Urothelium cell line (cell line): ENCODE results near the gene SERPINB5.

Experiments
- DNase-seq: peaks from one replicate; pipeline ENCODE4 v3.0.0; 2011; ENCODE audit warnings: low spot score, mixed read lengths
- FAIRE-seq: peaks from 2 replicates; lab custom pipeline; 2011; peaks lifted over from hg19 to GRCh38; lab: Jason Lieb, UNC

Gene SERPINB5

DNA sequence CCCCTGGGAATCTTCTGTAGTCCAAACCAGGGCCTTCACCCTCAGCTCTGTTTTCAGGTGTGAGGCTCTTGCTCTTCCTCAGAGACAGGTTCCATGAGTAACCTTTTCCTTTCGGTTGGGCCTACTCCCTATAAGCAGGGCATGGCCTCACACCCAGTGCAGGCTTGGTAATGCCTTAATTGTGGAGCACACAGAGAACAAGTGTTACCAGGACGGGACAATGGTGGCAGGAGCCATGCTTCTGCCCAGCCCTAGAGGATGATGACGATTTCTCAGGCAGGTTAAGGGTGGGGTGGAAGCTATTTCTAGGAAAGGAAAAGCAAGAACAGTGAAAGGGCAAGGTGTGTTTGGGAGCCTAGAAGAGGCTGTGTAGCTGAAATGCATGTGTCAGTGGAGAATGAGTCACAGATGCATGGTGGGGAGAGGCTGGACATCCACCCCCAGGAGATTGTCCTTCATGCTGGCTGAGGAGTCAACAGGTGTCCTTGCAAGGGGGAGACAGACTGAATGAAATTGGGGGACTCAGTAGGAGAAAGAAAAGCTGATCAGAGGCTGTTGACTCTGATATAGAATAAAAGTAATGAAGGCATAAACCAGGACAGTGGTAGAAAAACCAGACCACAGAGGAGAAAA lies 43.4 kb downstream of the SERPINB5 start:
- FAIRE-seq: no peak
- no peak for DNase-seq

DNA sequence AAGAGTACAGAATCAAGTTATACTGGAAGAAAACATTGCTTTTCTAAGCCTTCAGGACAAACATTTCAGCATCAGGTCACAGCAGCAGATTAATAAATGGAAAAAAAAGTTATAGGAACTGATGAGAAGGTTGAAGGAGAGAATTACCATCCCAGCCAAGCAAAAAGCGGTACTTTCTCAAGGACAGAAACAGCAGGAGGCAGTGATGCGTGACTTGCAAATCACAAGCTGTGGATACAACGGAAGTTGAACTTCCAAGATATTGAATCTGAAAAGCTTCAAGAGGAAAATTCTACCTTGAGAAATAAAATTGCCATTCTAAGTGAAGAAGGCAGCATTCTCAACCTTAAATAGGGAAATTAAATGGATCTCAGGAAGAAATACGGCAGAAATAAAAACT lies 46.9 kb downstream of the SERPINB5 start:
- DNase-seq (no peak), FAIRE-seq (no peak)

DNA sequence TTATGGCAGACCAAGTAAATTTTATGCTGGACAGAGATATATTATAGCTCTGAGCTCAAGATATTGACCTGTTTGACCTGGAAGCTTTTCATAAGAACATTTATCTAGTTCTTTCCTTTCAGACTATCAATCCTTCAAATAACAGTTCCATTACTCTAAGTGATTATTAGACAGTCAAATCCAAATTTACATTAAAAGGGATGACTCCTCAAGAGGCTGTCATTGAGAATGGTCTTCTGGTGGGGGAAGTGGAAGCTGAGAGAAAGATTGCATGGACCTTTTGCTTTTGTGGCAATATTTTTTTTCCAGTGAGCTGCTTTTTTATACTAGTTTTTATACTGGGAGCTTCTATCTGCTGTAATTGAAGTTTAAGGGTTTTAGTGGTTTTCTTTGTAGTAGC lies 50.5 kb downstream of the SERPINB5 start:
- DNase-seq (no peak), FAIRE-seq (no peak)

DNA sequence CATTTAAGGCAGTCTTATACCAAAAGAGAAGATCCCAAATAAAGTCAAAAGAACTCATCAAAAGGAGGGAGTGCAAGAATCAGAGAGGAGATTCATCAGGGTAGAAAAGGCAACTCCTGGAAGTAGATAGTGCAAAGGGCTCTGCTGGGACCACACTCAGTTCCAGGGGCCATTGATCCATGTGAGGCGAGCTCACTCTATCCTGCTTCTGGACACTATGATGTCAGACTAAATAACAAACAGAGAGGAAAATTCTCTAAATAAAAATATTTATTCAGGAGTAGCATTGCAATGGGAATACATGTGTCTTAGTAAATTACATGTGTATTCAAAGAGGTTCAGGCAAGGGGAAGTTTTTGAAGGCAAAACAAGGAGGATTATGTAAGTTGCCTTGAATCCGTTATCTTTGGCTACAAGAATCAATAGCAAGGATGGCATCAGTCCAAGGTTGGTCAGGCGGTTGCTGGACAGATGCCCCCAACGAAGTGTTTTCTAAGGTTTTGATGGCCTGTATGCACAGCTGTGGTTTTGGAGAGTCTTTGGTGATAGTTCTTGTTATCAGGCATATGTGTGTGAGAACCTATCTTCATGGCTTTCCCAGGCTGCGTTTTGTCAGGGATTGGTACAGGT lies 52.2 kb downstream of the SERPINB5 start:
- DNase-seq (no peak), FAIRE-seq (no peak)

DNA sequence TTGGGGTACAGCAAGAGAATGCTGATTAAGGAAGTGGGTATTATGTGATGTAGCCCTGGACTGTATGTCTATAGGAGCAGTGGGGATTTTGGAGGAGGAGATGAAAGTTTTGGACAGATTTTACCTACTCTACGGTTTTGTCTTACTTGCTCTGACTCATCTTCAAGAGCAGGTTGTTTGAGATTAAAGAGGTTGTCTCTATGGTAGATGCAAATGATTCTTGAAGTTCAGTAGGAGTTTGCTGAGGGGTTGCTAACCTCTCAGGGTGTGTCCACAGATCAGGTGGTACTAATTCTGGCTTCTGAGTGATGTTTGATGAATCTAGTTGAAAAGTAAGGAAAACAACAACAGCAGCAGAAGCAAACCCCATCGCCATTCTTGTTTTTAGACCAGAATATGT lies 55.7 kb downstream of the SERPINB5 start:
- DNase-seq (no peak), FAIRE-seq (no peak)

DNA sequence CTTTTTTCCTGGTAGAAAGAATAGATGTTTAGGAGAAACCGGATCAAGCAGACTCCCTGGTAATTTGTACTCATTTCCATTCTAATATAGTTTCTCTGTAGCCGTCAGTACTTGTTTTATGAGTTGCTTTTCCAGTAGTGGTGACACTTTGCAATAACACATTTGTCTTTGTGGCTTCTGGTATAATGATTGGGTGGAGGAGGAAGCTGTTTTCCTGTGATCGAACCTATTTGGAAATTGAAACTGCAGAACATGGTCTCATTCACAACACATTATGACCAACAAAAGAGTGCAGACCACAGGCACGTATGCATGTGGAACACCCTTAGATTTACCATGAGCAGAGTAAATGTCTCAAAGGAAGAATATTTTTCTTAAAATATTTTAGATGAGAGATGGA lies 57.9 kb downstream of the SERPINB5 start:
- FAIRE-seq (no peak), DNase-seq (no peak)

DNA sequence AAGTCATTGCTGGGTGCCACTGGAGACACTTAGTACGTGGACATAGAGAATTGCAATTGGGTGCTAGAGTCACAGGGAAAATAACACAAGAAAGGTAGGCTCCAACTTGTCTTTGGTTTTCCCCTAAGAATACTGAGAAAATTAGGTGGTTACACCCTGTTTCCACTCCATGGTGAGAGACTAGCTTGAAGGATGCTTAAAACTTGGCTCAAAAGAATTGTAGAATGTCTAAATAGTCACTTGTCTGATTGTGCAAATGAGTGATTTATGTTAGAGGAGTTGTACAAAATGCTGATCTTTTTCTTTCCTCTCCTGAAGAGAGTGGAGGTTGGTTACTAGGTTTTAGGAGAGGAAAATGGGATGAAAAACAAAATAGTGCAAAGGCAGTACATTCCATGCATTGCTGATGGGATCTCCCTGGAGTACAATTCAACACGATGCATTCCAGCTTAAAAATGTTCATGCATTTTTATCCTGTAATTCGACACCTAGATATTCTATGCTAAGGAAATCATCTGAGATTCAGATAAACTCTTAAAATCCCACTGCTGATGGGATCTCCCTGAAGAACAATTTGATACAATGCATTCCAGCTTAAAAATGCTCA lies 63.2 kb downstream of the SERPINB5 start:
- DNase-seq (no peak), FAIRE-seq (no peak)

DNA sequence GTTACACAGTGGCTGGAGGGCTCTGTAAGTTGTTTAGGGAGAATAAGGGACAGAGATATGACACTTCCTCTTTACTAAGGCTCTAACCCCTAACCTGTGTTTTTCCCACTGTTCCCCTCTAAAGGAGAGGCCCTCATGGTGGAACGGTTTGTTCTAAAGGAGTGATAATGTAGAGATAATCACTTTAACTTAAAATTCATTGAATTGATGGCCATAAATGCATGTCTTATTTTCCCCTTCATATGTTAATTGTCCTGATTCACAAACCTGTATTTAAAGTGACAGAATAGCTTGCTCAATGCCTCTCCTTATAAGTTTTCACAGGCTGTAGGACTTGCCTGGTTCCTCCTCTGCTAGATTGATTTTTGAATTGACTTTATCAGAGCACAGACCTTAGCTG lies 65.3 kb downstream of the SERPINB5 start, which contains the start of gene SERPINB12:
Gene SERPINB12, plus strand, starts transcription at position 301 of the 400 bp plus-strand sequence. CDS start 13,791 bp downstream, outside the sequence.
- FAIRE-seq (no peak), DNase-seq (no peak)

DNA sequence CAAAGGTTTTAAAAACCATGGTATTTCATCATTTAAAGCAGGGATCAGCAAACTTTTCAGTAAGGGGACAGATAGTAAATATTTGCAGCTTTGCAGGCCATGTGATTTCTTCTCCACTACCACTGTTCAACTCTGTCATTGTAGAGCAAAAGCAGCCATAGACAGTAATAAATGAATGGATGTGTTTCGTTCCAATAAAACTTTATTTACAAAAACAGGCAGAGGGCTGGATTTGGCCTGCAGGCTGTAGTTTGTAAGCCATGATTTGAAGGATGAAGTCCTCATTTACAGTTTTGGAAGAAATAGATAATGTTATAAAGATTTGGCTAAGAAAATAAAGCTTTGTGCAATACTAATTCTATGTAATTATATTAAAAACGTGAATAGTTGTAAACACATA lies 67.3 kb downstream of the SERPINB5 start:
- no peak for FAIRE-seq
- no peak for DNase-seq

DNA sequence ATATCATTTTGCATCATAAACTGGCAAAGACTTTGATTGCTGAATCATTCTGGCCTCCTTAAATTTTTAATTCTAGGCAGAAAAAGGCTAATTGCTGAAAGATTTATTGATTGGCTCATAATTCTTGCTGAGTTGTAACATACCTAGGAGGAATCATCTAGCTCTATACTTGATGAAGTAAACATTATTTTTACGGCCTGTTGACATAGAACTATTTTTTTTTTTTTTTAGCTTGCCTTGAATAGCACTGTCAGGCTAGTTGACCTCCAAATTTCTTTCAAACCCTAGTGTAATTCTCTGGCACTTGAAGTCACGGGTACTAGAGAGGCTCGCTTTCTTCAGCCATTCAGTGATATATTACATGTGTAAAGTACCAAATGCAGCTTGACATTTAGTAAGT lies 68.2 kb downstream of the SERPINB5 start:
- no peak for DNase-seq
- no peak for FAIRE-seq

DNA sequence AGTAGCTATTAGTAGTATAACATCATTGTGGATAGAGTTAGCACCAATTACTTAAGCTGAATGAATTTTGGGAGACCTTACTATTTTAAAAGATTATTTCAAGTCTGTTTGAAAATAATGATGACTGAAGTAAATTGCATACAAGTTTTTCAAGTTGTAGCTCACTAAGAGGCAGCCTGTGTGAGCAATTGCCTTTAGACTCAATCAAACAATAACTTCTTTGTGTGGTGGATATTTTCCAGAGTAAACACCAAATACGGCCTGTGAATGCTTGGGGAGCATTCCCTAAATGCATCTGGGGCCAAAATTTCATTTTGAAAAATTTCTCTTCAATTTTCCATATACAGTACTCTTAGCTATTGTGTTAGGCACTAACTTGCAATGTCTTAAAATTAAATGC lies 73.3 kb downstream of the SERPINB5 start:
- FAIRE-seq (no peak), DNase-seq (no peak)

DNA sequence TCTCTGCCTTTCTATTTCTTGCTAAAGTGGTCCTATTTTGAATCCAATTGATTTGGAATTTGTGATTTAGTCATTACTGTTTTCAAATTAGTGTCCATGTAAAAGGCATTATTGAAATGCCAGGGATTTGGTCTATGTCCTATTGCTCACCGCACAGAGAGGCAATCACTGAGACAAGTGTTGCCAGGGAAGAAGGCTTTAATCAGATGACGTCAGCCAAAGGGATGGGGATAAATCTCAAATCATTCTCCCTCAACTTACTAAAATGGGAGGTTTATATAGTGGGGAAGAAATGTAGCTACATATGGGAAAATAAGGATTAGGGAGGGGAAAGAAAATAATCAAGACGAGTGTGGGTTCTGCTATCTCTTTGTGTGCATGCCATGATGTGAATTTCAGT lies 75.0 kb downstream of the SERPINB5 start:
- no peak for FAIRE-seq
- DNase-seq: no peak

DNA sequence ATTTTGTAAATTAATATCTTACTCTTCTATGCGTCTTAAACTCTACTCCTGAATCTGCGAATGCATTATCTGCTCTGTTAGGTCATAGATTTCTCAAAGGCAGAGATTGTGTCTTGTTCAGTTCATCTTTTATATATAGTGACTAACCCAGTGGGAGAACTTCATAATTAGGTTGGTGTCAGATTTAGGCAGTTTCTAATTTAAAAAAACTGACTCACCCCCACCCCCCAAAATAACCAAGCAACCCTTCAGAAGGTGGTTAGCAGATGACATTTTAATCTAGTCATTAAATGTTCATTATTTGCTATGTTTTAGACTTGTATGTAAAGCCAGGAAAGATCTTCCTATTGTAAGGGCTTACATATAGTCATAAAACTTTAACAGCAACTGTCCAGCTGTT lies 75.8 kb downstream of the SERPINB5 start:
- FAIRE-seq (no peak), DNase-seq (no peak)

DNA sequence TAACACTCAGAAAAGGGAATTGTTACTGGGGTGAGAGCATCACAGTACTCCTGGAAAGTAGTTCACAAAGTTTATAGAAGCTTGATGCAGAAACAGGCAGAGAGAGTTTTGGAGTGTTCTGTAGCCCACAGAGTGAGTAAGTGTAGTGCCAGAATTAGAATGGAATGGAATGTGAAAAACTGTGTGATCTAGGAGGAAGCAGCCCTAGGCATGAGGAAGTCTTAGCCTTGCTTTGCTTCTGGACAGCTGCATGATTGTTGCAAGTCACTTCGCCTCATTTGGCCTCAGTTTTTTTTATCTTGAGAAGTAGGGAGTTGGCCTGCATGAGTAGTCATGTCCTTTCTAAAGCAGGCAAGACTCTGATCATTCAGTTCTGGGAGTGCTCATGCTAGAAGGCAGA lies 76.3 kb downstream of the SERPINB5 start:
- no peak for FAIRE-seq
- peak; percentile 18 for DNase-seq
